IPS-18a (cell line): ENCODE data around the gene EHD2.
"Not testable (repeated sequence)": the region's sequence is repeated elsewhere in the genome, so short reads cannot be mapped to it uniquely, and the experiment has no call there.

Experiments
- H3K27ac ChIP-seq: one replicate; pipeline ENCODE4 v1.5.1; 2013; ENCODE audit warnings: low read length
- H3K27me3 ChIP-seq: one replicate; pipeline ENCODE4 v1.6.1; 2013; ENCODE audit warnings: mild to moderate bottlenecking, low read length; ENCODE audit not compliant: control insufficient read depth, insufficient read depth
- H3K36me3 ChIP-seq: one replicate; pipeline ENCODE4 v1.6.1; 2013; ENCODE audit warnings: low read depth, low read length; ENCODE audit not compliant: control insufficient read depth
- H3K4me1 ChIP-seq: one replicate; pipeline ENCODE4 v1.6.1; 2013; ENCODE audit warnings: low read depth, low read length; ENCODE audit not compliant: control insufficient read depth
- H3K4me3 ChIP-seq: one replicate; pipeline ENCODE4 v1.5.1; 2013; ENCODE audit warnings: low read length
- H3K9ac ChIP-seq: one replicate; pipeline ENCODE4 v1.6.1; 2013; ENCODE audit warnings: mild to moderate bottlenecking, low read length, moderate library complexity
- H3K9me3 ChIP-seq: one replicate; pipeline ENCODE4 v1.6.1; 2013; ENCODE audit warnings: low read depth, low read length; ENCODE audit not compliant: control insufficient read depth

EHD2 gene

DNA sequence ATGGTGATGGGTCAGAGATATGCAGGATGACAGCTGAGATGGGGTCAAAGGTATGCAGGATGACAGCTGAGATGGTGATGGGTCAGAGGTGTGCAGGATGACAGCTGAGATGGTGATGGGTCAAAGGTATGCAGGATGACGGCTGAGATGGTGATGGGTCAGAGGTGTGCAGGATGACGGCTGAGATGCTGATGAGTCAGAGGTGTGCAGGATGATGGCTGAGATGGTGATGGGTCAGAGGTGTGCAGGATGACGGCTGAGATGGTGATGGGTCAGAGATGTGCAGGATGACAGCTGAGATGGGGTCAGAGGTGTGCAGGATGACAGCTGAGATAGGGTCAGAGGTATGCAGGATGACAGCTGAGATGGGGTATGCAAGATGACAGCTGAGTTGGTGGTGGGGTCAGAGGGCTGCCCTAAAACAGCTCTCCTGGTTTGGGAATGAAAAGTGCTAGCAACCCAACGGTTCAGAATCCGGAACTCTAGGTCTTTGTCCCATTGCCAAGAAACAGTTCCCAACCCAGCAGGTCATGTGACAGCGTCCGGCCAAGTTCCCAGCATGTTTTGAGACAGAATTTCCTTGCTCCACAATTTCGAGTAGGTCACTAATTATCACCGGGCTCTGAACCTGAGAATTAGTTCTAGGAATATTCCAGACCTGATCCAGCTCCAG lies 68.5 kb downstream of the EHD2 start:
- no peak overlapping the region for H3K4me3 ChIP-seq
- H3K36me3 ChIP-seq: peaks cover 45% of the 10 kb centered on the region
- no peaks in the 10 kb centered on the region for H3K27me3 ChIP-seq
- H3K4me1 ChIP-seq: peaks cover 10% of the 10 kb centered on the region
- H3K27ac ChIP-seq: no peak overlapping the region
- no peak overlapping the region for H3K9ac ChIP-seq
- H3K9me3 ChIP-seq: no peaks in the 10 kb centered on the region

DNA sequence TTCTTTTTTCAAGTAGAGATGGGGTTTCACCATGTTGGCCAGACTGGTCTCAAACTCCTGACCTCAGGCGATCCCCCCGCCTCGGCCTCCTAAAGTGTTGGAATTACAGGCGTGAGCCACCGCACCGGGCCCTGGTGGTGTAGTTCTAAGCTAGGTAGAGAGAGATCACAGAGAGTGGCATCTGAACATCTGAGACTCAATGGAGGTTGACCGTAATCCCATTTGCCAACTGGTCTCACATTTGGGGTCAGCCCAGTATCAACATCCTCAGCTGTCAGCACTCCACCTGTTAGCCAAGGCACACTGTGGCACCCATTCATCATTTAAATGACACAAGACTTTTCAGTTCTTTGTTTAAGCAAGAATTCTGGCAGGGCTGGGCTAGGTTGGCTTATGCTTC lies 73.3 kb downstream of the EHD2 start:
- no peak overlapping the region for H3K27ac ChIP-seq
- no peaks in the 10 kb centered on the region for H3K27me3 ChIP-seq
- H3K4me1 ChIP-seq: no peaks in the 10 kb centered on the region
- H3K9me3 ChIP-seq: no peaks in the 10 kb centered on the region
- H3K9ac ChIP-seq: no peak overlapping the region
- peaks cover 36% of the 10 kb centered on the region for H3K36me3 ChIP-seq
- H3K4me3 ChIP-seq: no peak overlapping the region

DNA sequence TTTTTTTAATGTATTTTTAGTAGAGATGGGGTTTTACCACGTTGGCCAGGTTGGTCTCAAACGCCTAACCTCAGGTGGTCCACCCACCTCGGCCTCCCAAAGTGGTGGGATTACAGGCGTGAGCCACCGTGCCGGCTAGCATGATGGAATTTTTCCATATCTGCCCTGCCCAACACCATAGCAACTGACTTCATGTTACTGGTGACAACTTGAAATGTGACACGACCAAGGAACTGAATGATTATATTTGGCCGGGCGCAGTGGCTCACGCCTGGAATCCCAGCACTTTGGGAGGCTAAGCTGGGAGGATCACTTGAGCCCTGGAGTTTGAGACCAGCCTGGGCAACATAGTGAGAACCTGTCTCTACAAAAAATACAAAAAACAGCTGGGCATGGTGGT lies 74.1 kb downstream of the EHD2 start:
- not testable (repeated sequence) for H3K27me3 ChIP-seq, H3K9ac ChIP-seq, H3K27ac ChIP-seq, H3K9me3 ChIP-seq, H3K4me1 ChIP-seq, H3K4me3 ChIP-seq
- H3K36me3 ChIP-seq: peaks cover 29% of the 10 kb centered on the region

DNA sequence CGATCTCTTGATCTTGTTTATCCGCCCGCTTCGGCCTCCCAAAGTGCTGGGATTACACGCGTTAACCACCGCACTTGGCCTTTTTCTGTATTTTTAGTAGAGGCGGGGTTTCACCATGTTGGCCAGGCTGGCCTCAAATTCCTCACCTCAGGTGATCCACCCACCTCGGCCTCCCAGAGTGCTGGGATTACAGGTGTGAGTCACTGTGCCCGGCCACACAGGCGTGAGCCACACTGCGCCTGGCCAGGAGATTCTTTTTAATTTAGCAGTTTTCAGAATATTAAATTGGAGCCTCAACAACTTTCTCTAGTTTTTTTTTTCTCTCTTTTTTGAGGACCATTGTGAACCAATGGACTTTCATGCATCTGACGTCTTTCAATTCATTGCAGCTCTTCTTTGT lies 76.6 kb downstream of the EHD2 start:
- peak overlapping the region; percentile 24 for H3K27ac ChIP-seq

DNA sequence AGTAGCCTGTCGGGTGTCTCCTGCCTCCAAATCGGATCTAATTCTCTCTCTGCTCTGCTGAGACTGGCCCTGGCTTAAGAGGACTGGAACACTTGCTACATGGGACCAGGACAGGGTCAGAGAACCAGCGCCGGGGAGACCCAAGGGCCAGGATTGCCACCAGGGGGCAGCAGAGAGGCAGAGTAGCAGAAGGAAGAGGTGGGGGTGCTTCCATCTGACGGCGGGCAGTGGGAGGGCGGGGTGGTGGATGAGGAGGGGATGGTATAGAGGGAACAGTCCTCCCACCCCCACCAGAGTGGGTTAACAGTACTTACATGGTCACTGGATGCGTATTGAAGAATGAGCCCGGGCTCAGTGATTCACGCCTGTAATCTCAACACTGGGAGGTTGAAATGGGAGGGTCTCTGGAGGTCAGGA lies 77.2 kb downstream of the EHD2 start:
- Histone ChIP-seq H3K36me3 (peaks cover 7% of the 10 kb centered on the region), H3K27ac (no peak overlapping the region), H3K27me3 (no peaks in the 10 kb centered on the region), H3K4me1 (no peaks in the 10 kb centered on the region), H3K9ac (peak overlapping the region; percentile 28), H3K4me3 (no peak overlapping the region), H3K9me3 (peaks cover 2% of the 10 kb centered on the region)

More for the DNA sequence above, 76.6 kb downstream of the EHD2 start:
- not testable (repeated sequence) for H3K4me1 ChIP-seq, H3K36me3 ChIP-seq, H3K4me3 ChIP-seq, H3K9me3 ChIP-seq, H3K27me3 ChIP-seq
- peak overlapping the region; percentile 28 for H3K9ac ChIP-seq

DNA sequence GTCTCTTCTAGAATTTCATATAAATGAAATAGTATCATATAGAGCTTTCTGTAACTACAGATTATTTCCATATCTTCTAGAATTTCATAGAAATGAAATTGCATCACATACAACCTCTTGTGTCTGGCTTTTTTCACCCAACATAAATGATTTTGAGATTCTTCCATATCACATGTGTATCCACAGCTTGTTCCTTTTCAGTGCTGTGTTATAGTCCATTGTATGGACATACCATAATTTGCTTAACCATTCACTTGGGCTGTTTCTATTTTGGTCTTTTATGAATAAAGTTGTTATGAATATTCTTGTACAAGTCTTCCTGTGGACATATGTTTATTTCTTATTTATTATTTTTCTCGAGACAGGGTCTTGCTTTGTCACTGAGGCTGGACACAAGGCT lies 79.4 kb downstream of the EHD2 start:
- Histone ChIP-seq H3K4me3 (no peak overlapping the region), H3K9ac (no peak overlapping the region), H3K36me3 (no peaks in the 10 kb centered on the region), H3K4me1 (no peaks in the 10 kb centered on the region), H3K9me3 (peaks cover 2% of the 10 kb centered on the region), H3K27me3 (no peaks in the 10 kb centered on the region), H3K27ac (no peak overlapping the region)
